Stomach (tissue), 9 donors: ENCODE data around the gene C11orf91. TPM values are rescaled to one million over a fixed set of nuclear protein-coding genes. Genes with fewer than 3 reads are reported as not detected.
A peak's percentile ranks its signal among the peaks of the same experiment; 100 is the strongest.

Source experiments
- DNase-seq, 2 donors: peaks; one replicate each; pipeline versions ENCODE4 v3.0.0 to v3.0.0-alpha.2; 2013 to 2019
- H3K27ac ChIP-seq, 5 donors: fragments of 200-600 bp in 4 of 5; sonication (generic) in 4 of 5; one replicate each; pipeline ENCODE4 v1.5.1; 2013 to 2019; ENCODE audit warnings: mild to moderate bottlenecking in 1 of 5, moderate library complexity in 1 of 5
- H3K27me3 ChIP-seq, 3 donors: fragments of 200-600 bp; sonication (generic); one replicate each; pipeline ENCODE4 v1.5.1; 2017 to 2019; ENCODE audit warnings: mixed run types in 1 of 3
- H3K36me3 ChIP-seq, 4 donors: fragments of 200-600 bp; sonication (generic); 1 replicate in 3 of 4; 2 replicates in 1 of 4; pipeline ENCODE4 v1.5.1; 2016 to 2019
- H3K4me1 ChIP-seq, 4 donors: fragments of 200-600 bp; sonication (generic); one replicate each; pipeline ENCODE4 v1.5.1; 2016 to 2019
- H3K4me3 ChIP-seq, 4 donors: fragments of 200-600 bp; sonication (generic) in 3 of 4; one replicate each; pipeline ENCODE4 v1.5.1; 2016 to 2019; ENCODE audit warnings: mild to moderate bottlenecking in 1 of 4
- H3K9me3 ChIP-seq, 4 donors: fragments of 200-600 bp; sonication (generic); one replicate each; pipeline ENCODE4 v1.5.1; 2016 to 2019
- CTCF ChIP-seq, 7 experiments: fragments of 450-650 bp in 4 of 7; fragments of 200-600 bp in 3 of 7; sonication (generic) in 3 of 7; IDR thresholded peaks; one replicate each; pipeline ENCODE4 v1.5.1; 2016 to 2019; ENCODE audit warnings: antibody characterized with exemption in 7 of 7, control low read depth in 2 of 7, mild to moderate bottlenecking in 1 of 7
- EP300 ChIP-seq: sonication (generic); formaldehyde crosslinking; IDR thresholded peaks from one replicate; pipeline ENCODE4 v1.6.1; 2017; ENCODE audit warnings: antibody characterized with exemption
- POLR2A ChIP-seq, 4 donors: fragments of 450-650 bp; IDR thresholded peaks; one replicate each; pipeline ENCODE4 v1.6.1; 2016; ENCODE audit warnings: antibody characterized with exemption in 4 of 4, control low read depth in 2 of 4, mild to moderate bottlenecking in 1 of 4, moderate library complexity in 1 of 4
- POLR2AphosphoS5 ChIP-seq, 3 donors: sonication (generic); formaldehyde crosslinking; IDR thresholded peaks; one replicate each; pipeline ENCODE4 v1.6.1; 2016; ENCODE audit warnings: antibody characterized with exemption in 3 of 3
- WGBS, 5 donors: extraction: QIAGEN DNeasy Blood & Tissue Kit in 3 of 5; methylation state at CpG; one replicate each; pipeline versions ENCODE4 v1.1.5 to v1.1.7; 2013 to 2018; 5-methylcytosine and 5-hydroxymethylcytosine counted together
- intact Hi-C: fragments of 100-400 bp; cut with DNase I; formaldehyde crosslinking; loops from one replicate; pipeline ENCODE4 v1.15.1; 2023; ENCODE audit warnings: low total_unique reads
- polyA plus RNA-seq, 3 donors: library from polyadenylated mRNA; stranded (reverse); fragments of 200-250 nt; gene quantifications; one replicate each; pipeline ENCODE4 v1.2.3, GENCODE V29; 2013
- total RNA-seq, 5 donors: library from RNA; depleted of rRNA; stranded (reverse); fragments of >200 nt; gene quantifications; one replicate each; pipeline versions ENCODE4 v1.1.0 to v1.2.3, GENCODE V29; 2014 to 2016
- donor health status: healthy with polysubstance abuse.
- donor health status: Bipolar disorder and iron deficiency.
- donor health status: healthy.

C11orf91 gene
- total and polyA plus RNA-seq, 8 donors = not detected

- TF ChIP-seq CTCF (IDR thresholded peaks at IDR 0.05) (no peak), EP300 (no peak)
- intact Hi-C loops = loop anchor here (10.0 kb wide), 1 partner anchor 197 kb away; no protein-coding TSS in a partner anchor
- H3K4me3 ChIP-seq = no peak overlapping the region
- H3K4me1 ChIP-seq = peaks cover under 1 to 33% (median 15%) of the 10 kb centered on the region in 4 donors
- H3K27ac ChIP-seq = no peak overlapping the region
- peaks cover 0 to 22% (median 19%) of the 10 kb centered on the region in 4 donors for H3K36me3 ChIP-seq
- H3K9me3 ChIP-seq = no peaks in the 10 kb centered on the region
- no peaks in the 10 kb centered on the region for H3K27me3 ChIP-seq
- 85 to 93% (median 92%) methylated on average over 7 of the region's 7 CpGs for WGBS, 5 donors
- DNase-seq = no peak
Measured at GRCh38 chr11:33741806-33742205, 41.2 kb upstream of the C11orf91 start.

GRCh38 chr11:33737362-33737821 is 36.8 kb upstream of the C11orf91 start:
- Histone ChIP-seq H3K36me3 (peaks cover 0 to 15% (median 6%) of the 10 kb centered on the region in 4 donors), H3K9me3 (no peaks in the 10 kb centered on the region), H3K4me1 (peaks cover 15 to 40% (median 36%) of the 10 kb centered on the region in 4 donors), H3K27ac (peak overlapping the region; percentile 93 to 98 (median 97)), H3K4me3 (peak overlapping the region in 1 of 4 donors; percentile 75), H3K27me3 (no peaks in the 10 kb centered on the region)
- 24 to 47% (median 31%) methylated on average over 3 of the region's 3 CpGs for WGBS, 5 donors
- DNase-seq = peak in 1 of 2 donors; percentile 38
- intact Hi-C loops = no loop called here
- no peak for TF ChIP-seq EP300
- no peak for TF ChIP-seq POLR2A (IDR thresholded peaks at IDR 0.05)
- no peak for TF ChIP-seq POLR2AphosphoS5 (IDR thresholded peaks at IDR 0.05)
- no peak for TF ChIP-seq CTCF (IDR thresholded peaks at IDR 0.05)

GRCh38 chr11:33736148-33736812 is 35.7 kb upstream of the C11orf91 start, which contains the start of gene CD59:
Gene CD59 (minus strand): TSS chr11:33736423. CDS start chr11:33722445, 13,978 bp downstream.
- 1 to 2% (median 2%) methylated on average over 36 to 48 of the region's 48 CpGs for WGBS, 5 donors

More at GRCh38 chr11:33736148-33736812, 35.7 kb upstream of the C11orf91 start, which contains the start of gene CD59:
- peak; percentile 98 for DNase-seq
- H3K27ac ChIP-seq = peak within 1 kb of the TSS; percentile 93 to 98 (median 97)
- H3K9me3 ChIP-seq = no peaks in the 10 kb centered on the region
- peaks cover 24 to 51% (median 43%) of the 10 kb centered on the region in 4 donors for H3K4me1 ChIP-seq
- H3K36me3 ChIP-seq = peaks cover 0 to 12% (median 8%) of the 10 kb centered on the region in 4 donors
- peak within 1 kb of the TSS; percentile 65 to 93 (median 80) for H3K4me3 ChIP-seq
- intact Hi-C loops = no loop called here
- peak; percentile 92 to 97 (median 97) for TF ChIP-seq POLR2AphosphoS5 (IDR thresholded peaks at IDR 0.05)
- no peak for TF ChIP-seq EP300
- peak in 2 of 4 donors; percentile 74 to 84 for TF ChIP-seq POLR2A (IDR thresholded peaks at IDR 0.05)
- no peak for TF ChIP-seq CTCF (IDR thresholded peaks at IDR 0.05)
- no peaks in the 10 kb centered on the region for H3K27me3 ChIP-seq
